Tongue (tissue), 2 donors: ENCODE data around the gene MCF2L2. TPM values are rescaled to one million over a fixed set of nuclear protein-coding genes. Genes with fewer than 3 reads are reported as not detected.
A peak's percentile ranks its signal among the peaks of the same experiment; 100 is the strongest.

Experiments
- DNase-seq: peaks from one replicate; pipeline ENCODE4 v3.0.0-alpha.2; 2015
- total RNA-seq: library from RNA; depleted of rRNA; stranded (reverse); fragments of >200 nt; gene quantifications from one replicate; pipeline ENCODE4 v1.2.3, GENCODE V29; 2014

MCF2L2 gene
- total RNA-seq, 1 donor from 2014 or later, result 2.6 TPM

GRCh38 chr3:183161552-183162336 is 266.7 kb downstream of the MCF2L2 start:
- peak; percentile 29 for DNase-seq

GRCh38 chr3:183160616-183161015 is 267.8 kb downstream of the MCF2L2 start:
- DNase-seq, result no peak

- DNase-seq, result no peak
These were observed 269.1 kb downstream of the MCF2L2 start for GRCh38 chr3:183159333-183159732.

- DNase-seq, result no peak
These were observed 269.8 kb downstream of the MCF2L2 start for GRCh38 chr3:183158551-183159006.

GRCh38 chr3:183158113-183158512 is 270.3 kb downstream of the MCF2L2 start:
- no peak for DNase-seq

- no peak for DNase-seq
These were observed 272.2 kb downstream of the MCF2L2 start for GRCh38 chr3:183156266-183156665.

- no peak for DNase-seq
These were observed 272.9 kb downstream of the MCF2L2 start for GRCh38 chr3:183155499-183155898.

- DNase-seq, result no peak
These were observed 275.0 kb downstream of the MCF2L2 start for GRCh38 chr3:183153210-183153950.

- DNase-seq, result no peak
These were observed 276.5 kb downstream of the MCF2L2 start for GRCh38 chr3:183151821-183152351.

- DNase-seq, result peak; percentile 27
These were observed 277.3 kb downstream of the MCF2L2 start for GRCh38 chr3:183151086-183151485.

GRCh38 chr3:183149915-183150750 is 278.3 kb downstream of the MCF2L2 start:
- DNase-seq, result no peak

GRCh38 chr3:183148056-183148455 is 280.4 kb downstream of the MCF2L2 start:
- DNase-seq, result no peak

GRCh38 chr3:183144363-183144762 is 284.1 kb downstream of the MCF2L2 start:
- no peak for DNase-seq

- DNase-seq, result no peak
These were observed 286.2 kb downstream of the MCF2L2 start for GRCh38 chr3:183142199-183142598.

- no peak for DNase-seq
These were observed 293.6 kb downstream of the MCF2L2 start for GRCh38 chr3:183134844-183135243.

- DNase-seq, result no peak
These were observed 296.0 kb downstream of the MCF2L2 start for GRCh38 chr3:183132409-183132808.

- DNase-seq, result no peak
These were observed 296.7 kb downstream of the MCF2L2 start for GRCh38 chr3:183131735-183132134.

- no peak for DNase-seq
These were observed 297.2 kb downstream of the MCF2L2 start for GRCh38 chr3:183131186-183131725.

- no peak for DNase-seq
These were observed 299.2 kb downstream of the MCF2L2 start for GRCh38 chr3:183129243-183129642.

- DNase-seq, result no peak
These were observed 299.7 kb downstream of the MCF2L2 start for GRCh38 chr3:183128709-183129108.
